Measurements from ENCODE around the gene ULK4.
A peak's percentile ranks its signal among the peaks of the same experiment; 100 is the strongest.
"Not testable (repeated sequence)": the region's sequence is repeated elsewhere in the genome, so short reads cannot be mapped to it uniquely, and the experiment has no call there.

ULK4 gene

DNA sequence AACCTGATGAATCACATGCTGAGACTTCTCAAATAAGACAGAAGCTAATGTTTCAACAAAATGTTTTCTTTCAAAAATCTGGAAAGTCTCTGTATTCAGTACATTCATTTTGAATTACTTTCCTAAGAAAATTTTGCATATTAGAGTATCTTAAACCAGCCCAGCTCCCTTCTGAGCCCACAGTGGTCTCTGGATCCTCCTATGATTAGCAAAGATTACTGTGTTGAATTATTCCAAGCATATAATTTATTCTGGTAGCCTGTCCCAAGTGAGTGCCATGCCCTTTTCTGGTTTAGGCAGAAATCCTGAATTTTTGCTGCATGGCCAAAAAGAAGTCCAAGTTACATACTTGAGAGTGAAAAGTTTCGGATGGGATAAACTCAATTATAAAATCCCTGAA, 483.6 kb downstream of the ULK4 start:
- DNase-seq = no peak

- DNase-seq = no peak
Observed at GRCh38 chr3:41477399-41478014, 484.4 kb downstream of the ULK4 start.

DNA sequence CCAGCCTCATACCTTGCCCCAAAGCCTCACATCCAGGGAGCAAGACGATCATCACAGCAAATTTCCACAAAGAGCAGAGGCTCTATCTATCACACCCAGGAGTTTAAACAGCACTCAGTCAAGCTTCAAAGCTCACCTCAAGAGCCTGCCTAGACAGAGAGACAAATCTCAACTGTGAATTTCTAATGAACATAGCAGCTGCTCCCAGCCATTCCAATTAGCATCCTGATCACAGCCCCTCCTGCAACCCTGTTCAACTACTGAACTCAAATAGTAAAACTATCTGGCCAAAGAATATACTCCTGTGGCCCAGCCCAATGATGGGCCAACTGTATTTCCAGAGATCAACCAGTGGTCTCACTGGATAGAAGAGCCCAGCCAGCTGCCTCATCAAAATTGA, 492.8 kb downstream of the ULK4 start:
- no peak for DNase-seq

- no peak for DNase-seq
Observed at GRCh38 chr3:41467481-41467880, 494.4 kb downstream of the ULK4 start.

- DNase-seq = peak; percentile 65
Observed at GRCh38 chr3:41464858-41465257, 497.0 kb downstream of the ULK4 start.

GRCh38 chr3:41464401-41464800, 497.5 kb downstream of the ULK4 start:
- DNase-seq = peak; percentile 88

DNA sequence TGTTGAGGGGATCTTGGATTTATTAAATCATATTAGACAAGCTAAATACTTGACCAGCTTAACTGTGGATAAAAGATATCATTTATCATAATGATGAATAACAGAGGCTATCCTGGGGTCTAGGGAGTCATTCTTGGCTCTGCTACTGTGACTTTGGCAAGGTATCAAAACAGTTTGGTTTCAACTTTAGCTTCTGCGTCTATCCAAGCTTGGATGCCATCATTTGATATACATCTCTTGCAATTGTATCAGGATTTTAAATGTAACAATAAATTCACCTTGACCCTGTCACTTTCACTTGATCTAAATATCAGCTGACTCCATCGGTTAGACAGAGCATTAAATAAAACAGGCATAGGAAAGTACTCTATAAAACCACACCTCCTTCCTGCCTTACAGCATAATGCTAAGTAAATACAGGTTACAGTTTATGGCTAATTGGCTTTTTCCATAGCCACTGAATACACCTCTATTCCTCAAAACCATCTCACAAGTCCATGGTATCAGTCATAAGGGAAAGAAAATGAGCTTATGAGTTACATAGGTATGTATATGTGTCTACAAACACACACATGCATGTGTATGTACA, 499.7 kb downstream of the ULK4 start:
- no peak for DNase-seq

DNA sequence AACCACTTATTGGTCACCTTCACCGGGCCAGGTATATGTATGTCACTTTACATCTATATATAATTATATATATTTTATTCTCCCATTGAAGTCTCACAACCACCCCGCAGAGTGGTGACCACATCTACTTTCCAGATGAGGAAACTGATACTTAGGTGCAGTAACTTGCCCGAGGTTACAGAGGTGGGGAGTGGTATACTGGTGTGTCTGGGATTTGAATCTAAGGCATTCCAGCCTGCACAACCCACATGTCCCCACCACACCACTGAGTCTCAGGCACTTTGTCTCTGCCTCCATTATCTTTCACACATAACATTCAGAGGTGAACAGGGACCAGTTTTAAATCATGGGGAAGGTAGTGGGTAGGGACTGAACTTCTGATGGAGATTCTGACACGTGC, 501.2 kb downstream of the ULK4 start:
- no peak for DNase-seq

DNA sequence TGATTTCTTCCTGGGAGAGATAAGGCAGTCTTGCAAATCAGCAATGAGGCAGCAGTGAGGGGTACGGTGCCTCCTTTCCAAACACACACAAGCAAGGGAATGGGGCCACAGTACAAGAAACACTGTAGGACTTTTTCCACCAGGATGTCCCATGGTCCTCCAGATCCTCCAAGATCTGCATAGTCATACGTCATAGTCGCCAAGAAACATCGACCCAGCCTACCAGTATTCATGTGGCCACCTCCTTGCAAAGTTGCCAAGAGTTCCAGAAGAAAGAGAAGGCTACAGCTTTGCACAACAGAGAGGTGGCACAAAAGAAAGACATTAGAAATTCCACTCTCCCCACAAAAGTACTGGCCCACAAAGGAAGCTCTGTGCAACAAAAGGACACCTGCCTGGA, 504.7 kb downstream of the ULK4 start:
- DNase-seq = no peak

DNA sequence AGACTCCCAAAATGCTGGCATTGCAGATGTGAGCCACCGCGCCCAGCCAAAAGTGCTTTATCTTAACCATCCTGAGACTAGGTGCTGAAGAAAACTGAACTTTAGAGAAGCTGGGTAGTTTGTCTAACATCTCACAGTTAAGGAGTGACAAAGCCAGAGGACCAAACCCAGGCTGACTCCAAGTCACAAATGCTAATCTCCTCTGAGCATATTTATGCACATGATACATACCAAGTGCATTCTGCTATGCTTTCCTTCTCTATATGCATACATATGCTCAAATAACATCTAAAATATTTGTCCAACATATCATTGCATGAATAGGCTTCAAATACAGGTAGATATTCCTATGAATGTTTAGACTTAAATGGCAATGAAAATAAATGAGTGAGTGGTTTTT, 505.7 kb downstream of the ULK4 start:
- no peak for DNase-seq

DNA sequence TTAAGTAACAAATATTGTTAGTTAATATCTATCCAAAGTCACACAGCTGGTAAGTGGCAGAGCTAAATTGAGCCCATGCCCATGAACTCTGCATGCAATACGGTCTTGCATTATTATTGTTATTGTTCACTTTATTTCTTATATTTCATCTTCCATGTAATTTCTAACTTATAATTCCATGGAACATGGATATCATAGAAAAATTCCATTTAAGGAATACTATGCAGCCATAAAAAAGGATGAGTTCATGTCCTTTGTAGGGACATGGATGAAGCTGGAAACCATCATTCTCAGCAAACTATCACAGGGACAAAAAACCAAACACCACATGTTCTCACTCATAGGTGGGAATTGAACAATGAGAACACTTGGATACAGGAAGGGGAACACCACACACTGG, 508.3 kb downstream of the ULK4 start:
- not testable (repeated sequence) for DNase-seq

- no peak for DNase-seq
Observed at GRCh38 chr3:41450416-41451231, 511.3 kb downstream of the ULK4 start.

DNA sequence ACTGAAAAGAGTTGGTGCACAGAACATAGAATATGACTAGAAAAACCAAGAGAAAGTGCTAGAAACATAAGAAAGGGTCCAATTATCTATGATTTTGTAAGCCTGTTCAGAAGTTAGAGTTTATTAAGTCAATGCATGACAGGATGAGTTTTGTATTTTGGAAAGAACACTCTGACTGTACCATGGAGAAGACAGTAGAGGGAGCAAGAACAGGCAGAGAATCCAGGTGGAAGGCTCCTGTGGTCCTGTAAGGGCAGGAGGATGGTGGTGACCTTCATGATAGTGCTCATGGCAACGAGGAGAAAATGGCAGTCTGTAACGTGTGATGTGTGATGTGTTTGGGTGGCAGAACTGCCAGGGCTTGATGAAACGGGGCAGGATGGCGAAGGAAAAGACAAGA, 513.5 kb downstream of the ULK4 start:
- DNase-seq = no peak

GRCh38 chr3:41447701-41448100, 514.2 kb downstream of the ULK4 start:
- DNase-seq = no peak

GRCh38 chr3:41446316-41446715, 515.6 kb downstream of the ULK4 start:
- DNase-seq = not testable (repeated sequence)

- no peak for DNase-seq
Observed at GRCh38 chr3:41441568-41441967, 520.3 kb downstream of the ULK4 start.

- no peak for DNase-seq
Observed at GRCh38 chr3:41441139-41441538, 520.8 kb downstream of the ULK4 start.

GRCh38 chr3:41436983-41437382, 524.9 kb downstream of the ULK4 start:
- no peak for DNase-seq

DNA sequence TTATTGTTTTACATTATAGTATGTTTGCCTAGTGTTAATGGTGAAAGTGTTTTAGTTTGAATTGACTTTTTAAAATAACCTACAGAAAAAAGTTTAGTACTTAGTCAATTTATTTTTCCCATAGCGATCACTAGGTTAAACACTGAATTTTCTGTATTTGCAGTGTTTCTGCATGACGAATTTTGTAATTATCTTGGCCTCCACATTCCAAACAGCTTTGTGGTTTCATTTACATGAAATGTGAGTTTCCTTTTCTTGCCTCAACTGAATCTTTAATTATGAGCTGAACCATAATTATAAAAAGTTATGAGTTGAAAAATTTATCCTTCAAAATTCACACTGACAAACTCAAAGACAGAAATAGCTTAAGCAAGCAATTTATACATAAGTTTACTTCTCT, 527.1 kb downstream of the ULK4 start:
- DNase-seq = no peak

DNA sequence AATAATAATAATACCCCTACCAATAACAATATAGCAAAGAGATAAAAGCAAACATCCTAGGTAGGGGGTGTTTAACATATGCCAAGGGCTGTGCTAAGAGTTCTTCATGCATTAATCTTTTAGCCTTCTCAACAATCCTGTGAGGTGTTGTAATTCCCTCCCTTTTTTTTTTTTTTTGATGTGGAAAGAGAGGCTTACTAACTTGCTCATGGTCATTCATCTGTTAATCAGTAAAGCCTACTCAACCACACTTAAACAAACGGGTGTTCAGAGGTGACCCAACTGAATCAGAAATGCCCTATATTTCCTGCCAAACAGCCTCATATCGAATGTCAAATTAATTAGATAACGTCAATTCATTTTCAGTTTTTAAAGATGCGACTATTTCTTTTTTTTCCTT, 530.5 kb downstream of the ULK4 start:
- no peak for DNase-seq

DNA sequence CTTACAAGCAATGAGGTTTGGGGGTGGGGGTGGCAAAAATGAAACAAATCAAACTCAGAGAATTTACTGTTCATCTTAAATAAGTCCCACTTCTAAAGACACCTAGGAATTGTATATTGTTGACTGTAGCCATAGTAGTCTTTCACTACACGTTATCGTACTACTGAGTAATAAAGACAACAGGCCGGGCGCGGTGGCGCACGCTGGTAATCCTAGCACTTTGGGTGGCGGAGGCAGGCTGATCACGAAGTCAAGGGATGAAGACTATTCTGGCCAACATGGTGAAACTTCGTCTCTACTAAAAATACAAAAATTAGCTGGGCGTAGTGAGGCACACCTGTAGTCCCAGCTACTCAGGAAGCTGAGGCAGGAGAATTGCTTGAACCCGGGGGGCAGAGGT, 531.0 kb downstream of the ULK4 start:
- DNase-seq = no peak

- no peak for DNase-seq
Observed at GRCh38 chr3:41430391-41430790, 531.5 kb downstream of the ULK4 start.

- DNase-seq = no peak
Observed at GRCh38 chr3:41426485-41426884, 535.4 kb downstream of the ULK4 start.

- no peak for DNase-seq
Observed at GRCh38 chr3:41424543-41425300, 537.2 kb downstream of the ULK4 start.

All from NCI-H226 (cell line).